HG03558 (cell line): Measurements from ENCODE around the gene ZFYVE9.
"Not testable (repeated sequence)": the region's sequence is repeated elsewhere in the genome, so short reads cannot be mapped to it uniquely, and the experiment has no call there.

ENCODE experiments used
- ATAC-seq: cut with Tn5 transposase; IDR thresholded peaks from one replicate; pipeline ENCODE4 v1.9.1; 2021; ENCODE audit warnings: moderate number of reproducible peaks; ENCODE audit not compliant: unreplicated experiment; ENCODE audit errors: extremely low read depth

ZFYVE9 gene, protein sequence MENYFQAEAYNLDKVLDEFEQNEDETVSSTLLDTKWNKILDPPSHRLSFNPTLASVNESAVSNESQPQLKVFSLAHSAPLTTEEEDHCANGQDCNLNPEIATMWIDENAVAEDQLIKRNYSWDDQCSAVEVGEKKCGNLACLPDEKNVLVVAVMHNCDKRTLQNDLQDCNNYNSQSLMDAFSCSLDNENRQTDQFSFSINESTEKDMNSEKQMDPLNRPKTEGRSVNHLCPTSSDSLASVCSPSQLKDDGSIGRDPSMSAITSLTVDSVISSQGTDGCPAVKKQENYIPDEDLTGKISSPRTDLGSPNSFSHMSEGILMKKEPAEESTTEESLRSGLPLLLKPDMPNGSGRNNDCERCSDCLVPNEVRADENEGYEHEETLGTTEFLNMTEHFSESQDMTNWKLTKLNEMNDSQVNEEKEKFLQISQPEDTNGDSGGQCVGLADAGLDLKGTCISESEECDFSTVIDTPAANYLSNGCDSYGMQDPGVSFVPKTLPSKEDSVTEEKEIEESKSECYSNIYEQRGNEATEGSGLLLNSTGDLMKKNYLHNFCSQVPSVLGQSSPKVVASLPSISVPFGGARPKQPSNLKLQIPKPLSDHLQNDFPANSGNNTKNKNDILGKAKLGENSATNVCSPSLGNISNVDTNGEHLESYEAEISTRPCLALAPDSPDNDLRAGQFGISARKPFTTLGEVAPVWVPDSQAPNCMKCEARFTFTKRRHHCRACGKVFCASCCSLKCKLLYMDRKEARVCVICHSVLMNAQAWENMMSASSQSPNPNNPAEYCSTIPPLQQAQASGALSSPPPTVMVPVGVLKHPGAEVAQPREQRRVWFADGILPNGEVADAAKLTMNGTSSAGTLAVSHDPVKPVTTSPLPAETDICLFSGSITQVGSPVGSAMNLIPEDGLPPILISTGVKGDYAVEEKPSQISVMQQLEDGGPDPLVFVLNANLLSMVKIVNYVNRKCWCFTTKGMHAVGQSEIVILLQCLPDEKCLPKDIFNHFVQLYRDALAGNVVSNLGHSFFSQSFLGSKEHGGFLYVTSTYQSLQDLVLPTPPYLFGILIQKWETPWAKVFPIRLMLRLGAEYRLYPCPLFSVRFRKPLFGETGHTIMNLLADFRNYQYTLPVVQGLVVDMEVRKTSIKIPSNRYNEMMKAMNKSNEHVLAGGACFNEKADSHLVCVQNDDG (N-terminal part only)

DNA sequence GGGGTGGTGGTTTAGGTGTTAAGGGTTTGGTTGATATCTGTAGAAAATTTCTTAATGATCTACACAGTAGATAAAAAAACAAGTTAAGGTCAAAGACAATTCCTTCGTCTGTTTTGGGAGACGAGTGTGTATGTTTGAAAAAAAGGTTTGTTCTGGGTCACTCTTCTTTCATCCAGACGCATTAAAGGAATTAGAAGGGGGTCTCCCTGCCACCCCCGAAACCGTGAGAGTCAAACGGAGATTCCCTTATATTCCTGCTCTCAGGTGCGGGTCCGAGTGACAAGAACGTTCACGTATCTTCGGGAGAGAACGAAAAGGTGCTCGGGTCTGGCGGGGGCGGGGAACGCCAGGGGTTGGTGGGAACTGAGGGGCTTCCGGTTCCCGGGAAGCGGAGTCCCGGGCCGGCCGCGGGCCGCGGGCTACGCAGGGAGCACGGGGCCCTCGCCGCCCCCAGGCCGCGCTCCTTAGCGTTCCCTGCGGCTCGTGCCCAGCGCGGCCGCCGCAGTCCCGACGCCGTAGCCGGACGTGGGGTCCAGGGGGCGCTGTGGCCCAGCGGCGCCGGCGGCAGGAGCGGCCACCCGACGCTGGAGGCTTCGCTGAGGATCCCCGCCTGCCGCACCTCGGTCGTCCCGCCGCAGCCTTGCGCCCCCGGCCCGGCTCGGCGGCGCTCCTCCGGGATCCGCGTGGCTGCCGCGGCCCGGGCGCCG lies at the start of gene ZFYVE9:
Gene ZFYVE9 (plus strand): TSS at position 577 of the 707 bp plus-strand sequence. CDS start 91,118 bp downstream, outside the sequence.
- peak; percentile 31 for ATAC-seq

- not testable (repeated sequence) for ATAC-seq
Observed at GRCh38 chr1:52094300-52094699, 47.6 kb upstream of the ZFYVE9 start.

DNA sequence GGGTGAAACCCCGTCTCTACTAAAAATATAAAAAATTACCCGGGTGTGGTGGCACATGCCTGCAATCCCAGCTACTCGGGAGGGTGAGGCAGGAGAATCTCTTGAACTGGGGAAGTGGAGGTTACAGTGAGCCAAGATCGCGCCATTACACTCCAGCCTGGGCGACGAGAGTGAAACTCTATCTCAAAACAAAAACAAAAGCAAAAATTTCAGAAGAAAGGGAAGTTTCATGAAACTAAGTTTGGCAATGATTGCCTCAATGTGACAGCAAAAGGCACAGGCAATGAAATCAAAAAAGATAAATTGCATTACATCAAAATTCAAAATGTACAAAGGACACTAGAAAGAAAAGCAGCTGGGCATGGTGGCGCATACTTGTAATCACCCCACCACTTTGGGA lies 45.7 kb upstream of the ZFYVE9 start:
- ATAC-seq, result no peak

- ATAC-seq, result no peak
Observed at GRCh38 chr1:52098139-52098871, 43.6 kb upstream of the ZFYVE9 start.

- ATAC-seq, result no peak
Observed at GRCh38 chr1:52102336-52103013, 39.4 kb upstream of the ZFYVE9 start.

DNA sequence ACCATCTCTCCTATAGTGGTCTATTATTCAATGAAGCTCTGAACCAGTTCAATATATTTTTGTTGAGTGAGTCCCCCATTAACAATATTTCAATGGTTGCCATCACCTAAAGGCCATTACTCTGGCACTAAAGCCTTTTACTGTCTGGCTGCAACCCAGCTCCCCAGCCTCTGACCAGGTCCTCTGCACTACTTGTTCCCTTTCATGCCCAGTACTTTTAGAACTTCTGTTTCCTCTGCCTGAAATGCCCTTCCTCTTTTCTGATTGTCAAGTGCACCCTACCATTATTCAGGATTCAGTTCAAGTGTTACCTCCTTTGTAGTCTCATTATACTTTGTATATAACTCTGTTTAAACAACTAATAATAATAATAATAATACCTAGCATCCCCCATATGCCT lies 30.4 kb upstream of the ZFYVE9 start:
- no peak for ATAC-seq

DNA sequence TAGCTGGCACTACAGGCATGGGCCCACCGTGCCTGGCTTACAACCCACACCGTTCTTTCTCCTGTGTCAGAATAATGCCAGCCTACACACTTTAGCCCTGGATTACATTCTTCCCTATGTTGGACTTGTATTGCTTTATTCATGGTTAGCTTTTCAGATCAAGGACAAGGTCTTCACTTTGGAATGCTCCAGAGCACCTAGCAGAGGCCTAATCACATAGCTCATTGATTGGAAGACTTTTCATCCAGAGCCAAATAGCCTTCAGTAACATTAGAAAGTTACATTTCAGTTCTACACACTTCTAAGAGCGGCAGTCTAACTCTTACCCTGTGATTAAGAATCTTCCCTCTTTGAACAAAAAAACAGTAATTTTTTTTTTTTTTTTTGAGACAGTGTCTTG lies 29.4 kb upstream of the ZFYVE9 start:
- ATAC-seq, result no peak

DNA sequence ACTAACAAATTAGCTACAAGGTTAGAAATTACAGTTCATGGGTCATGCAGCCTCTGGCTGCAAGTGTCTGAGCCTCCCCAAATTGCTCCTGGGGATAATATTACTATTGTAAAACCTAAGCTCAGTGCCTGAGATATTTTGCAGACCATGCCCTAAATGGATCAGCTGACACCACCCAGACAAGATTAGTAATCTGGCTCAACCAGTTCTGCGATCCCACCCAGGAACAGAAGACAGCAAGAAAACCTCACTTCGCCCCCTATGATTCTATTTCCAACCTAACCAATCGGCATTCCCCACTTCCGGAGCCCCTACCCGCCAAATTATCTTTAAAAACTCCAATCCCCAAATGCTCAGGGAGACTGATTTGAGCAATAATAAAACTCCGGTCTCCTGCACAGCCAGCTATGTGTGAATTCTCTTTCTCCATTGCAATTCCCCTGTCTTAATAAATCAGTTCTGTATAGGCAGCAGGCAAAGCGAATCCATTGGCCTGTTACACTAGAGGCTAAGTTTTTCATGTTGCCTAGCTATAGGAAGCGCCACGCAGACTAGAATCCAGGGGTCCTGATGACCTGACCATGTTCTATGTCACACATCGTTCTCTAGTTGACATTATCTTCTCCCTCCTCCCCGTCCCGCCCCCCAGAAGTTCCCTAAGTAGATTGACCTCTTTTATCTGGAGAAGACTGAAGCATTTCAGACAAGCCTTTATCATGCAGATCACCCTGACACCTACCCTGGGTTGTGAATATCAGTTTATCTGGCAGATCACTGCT lies 22.4 kb upstream of the ZFYVE9 start:
- ATAC-seq, result no peak

- ATAC-seq, result no peak
Observed at GRCh38 chr1:52122384-52122783, 19.5 kb upstream of the ZFYVE9 start.

DNA sequence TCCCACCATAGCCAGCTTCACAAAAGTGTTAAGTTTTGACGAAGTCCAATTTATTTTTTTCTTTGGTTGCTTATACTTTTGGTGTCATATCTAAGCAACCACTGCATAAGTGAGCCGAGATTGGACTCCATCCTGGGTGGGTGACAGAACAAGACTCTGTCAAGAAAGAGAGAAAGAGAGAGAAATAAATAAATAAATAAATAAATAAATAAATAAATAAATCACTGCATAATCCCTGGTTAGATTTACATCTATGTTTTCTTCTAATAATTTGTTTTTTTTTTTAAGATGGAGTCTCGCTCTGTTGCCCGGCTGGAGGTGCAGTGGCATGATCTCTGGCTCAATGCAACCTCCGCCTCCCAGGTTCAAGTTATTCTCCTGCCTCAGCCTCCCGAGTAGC lies 18.3 kb upstream of the ZFYVE9 start:
- no peak for ATAC-seq

DNA sequence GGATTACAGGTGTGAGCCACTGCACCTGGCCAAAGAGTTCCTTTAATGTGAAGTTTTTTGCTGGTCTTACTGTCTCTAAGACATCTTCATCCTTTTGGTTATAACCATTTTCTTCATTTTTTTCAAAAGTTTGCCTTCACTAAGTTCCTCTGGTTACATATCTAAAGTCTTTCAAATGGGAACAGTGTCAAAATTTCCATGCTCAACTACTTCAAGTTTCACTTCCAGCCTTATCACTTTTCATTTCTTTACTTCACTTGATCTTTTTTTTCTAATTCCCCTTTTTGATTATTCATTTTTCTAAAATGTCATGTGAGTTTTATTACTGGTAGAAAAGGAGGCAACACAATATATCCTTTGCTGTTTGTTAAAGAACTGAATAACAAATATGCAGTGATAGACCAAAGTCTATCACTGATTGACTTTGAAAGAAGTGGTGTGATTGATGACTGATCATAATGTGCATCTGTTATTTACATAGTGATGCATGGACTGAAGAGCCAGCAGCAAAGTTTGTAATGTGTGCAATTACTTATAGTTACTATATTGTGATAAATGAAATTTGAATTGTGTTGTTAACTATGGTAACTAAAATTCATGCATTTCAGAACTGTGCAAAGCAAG lies 16.0 kb upstream of the ZFYVE9 start:
- ATAC-seq, result no peak

DNA sequence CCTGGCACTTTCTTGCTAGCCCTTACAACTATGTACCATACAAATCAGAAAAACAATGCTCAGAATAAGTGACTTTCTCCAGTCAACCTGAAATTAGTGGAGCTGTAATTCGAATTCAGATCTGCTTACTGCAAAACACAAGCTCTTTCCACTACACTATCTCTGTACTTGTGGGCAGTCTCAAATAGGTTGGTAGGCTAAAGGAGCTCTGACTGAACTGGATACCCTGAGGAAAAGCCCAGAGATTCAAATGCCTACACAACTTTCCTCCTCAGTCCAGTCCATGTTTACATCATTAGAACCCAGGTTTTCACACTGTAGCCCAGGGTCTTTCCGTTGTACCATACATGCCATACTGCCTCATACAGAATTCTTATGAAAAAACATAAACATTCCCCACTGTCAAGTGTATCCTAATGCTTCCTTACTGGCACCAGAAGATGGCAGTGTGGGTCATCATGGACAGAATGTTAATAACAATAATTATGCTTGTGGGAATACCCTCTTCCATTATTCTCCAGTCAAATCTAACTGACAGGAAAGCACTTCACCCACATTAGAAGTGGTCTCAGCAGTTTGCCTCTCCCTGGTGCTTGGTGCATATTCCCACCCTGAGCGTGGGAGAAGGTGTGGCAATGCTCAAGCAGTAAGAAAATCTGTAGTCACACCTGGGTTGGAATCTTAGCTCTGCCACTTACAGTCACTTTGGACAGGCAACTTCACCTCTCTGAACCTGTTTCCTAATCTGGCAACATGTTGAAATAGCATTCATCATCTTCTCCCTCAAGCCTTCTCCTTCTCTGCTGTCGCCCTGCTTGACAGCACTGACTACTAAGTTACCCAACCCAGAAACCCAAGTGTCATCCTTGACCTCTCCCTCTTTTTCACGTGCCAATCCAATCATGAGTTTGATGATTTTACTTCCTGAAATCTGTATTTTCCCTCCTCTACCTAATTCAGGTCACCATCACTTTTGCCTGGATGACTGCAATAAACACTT lies 14.4 kb upstream of the ZFYVE9 start:
- ATAC-seq, result no peak

DNA sequence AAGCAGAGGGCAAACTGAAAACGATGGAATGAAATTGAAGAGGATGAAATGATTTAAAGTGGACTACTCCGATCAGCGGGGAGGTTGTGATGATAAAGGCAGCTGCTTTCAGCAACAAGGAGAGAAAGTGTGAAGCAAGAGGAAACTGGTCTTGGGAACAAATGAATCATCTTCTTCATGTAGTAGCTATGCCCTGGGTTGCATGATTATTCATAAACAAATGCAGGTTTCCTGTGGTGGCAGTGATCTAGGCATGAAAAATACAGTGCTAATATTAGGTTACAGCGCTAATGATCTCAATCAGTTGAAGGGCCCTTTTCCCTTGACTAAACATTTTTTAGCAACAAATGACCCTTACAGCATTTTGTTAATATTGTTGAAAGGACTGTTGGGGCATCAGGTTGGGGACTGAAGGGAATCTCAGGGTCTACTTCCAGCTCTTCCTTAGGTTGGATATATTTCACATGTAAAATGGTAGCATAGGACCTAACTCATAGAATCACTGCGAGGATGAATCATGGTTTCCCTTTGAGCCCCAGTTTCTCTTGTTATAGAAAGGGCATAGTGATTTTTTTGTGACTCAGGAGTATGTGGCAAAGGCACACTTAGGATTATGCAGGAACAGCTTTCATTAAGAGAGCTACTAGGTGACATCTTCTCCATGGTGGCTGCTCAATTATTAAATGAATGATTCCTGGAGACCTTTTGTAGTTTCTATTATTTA lies 1.9 kb upstream of the ZFYVE9 start:
- no peak for ATAC-seq

DNA sequence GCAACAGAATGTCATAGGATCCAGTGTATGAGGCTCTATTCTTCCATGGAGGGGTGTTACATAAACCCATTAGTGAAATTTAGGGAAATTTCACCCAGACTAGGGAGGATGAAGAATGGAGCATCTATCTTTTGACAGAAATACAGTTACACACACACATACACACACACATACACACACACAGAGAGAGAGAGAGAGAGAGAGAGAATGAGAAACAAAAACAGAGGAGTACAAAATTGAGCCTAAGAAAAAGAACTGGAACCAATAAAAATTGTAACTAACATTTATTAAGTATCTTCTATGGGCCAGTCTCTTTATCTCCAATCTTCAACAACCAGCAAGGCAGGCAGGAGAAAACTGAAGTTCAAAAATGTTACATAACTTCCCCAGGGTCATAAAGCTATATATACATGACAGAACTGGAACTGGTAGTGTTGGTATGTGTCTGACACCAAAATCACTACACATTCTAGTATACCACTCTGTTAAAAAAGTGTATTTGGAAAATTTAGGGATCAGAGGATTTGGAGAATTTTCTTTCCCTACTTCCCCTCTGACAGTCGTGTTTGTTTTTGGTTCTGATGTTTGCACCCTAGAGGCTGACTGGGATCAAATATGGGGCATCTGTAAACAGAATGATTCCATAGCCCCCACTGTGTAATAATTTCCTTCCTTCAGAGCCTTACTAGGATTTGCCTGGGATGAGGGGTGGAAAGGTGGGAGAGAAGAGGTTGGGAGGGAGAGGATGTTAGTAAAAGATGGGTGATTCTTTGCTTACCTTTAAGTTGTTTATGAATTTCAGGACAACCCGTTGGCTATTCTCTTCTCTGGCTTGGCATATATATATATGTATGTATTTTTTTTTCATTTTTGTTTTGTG lies 1.0 kb upstream of the ZFYVE9 start:
- ATAC-seq, result no peak
